B cell (primary cell): ENCODE results near the gene LRRC55. TPM values are rescaled to one million over a fixed set of nuclear protein-coding genes. Genes with fewer than 3 reads are reported as not detected.

Experiments used
- ATAC-seq: fragments of 200-7000 bp; cut with Tn5 transposase; one replicate; pipeline ENCODE4 v1.10.0; 2021; ENCODE audit warnings: low read depth, mild to moderate bottlenecking, moderate number of reproducible peaks, moderate library complexity
- CTCF ChIA-PET: fragments of 350-600 bp; sonication (Branson Sonifier 250); formaldehyde crosslinking; loops from one replicate; lab custom pipeline; 2021; ENCODE audit warnings: antibody characterized with exemption, inconsistent platforms; lab: Charles Lee
- POLR2A ChIA-PET: fragments of 350-600 bp; sonication (Branson Sonifier 250); formaldehyde crosslinking; loops from one replicate; lab custom pipeline; 2021; ENCODE audit warnings: antibody characterized with exemption; lab: Charles Lee
- DNase-seq: peaks from one replicate; pipeline ENCODE4 v3.0.0; 2013
- H2AFZ ChIP-seq: 2 replicates; pipeline ENCODE4 v1.6.1; 2012; ENCODE audit warnings: mild to moderate bottlenecking, low read depth, low read length; ENCODE audit not compliant: insufficient read depth, poor library complexity, severe bottlenecking
- H3K27ac ChIP-seq, 2 donors: 1 replicate in 1 of 2; 2 replicates in 1 of 2; pipeline ENCODE4 v1.5.1; 2012 to 2013; ENCODE audit warnings: low read length in 2 of 2, mild to moderate bottlenecking in 2 of 2, moderate library complexity in 1 of 2
- H3K27me3 ChIP-seq, 4 experiments: fragments of 200-600 bp in 1 of 4; sonication (generic) in 1 of 4; replicated peaks in 1 of 4; 1 replicate in 2 of 4; 2 replicates in 2 of 4; pipeline versions ENCODE4 v1.6.1 to v1.7.0; 2013 to 2016; ENCODE audit warnings: low read length in 3 of 4, mild to moderate bottlenecking in 2 of 4, mixed read lengths in 1 of 4, moderate library complexity in 1 of 4; ENCODE audit not compliant: insufficient read depth in 4 of 4, control insufficient read depth in 3 of 4; ENCODE audit errors: control extremely low read depth in 1 of 4
- H3K36me3 ChIP-seq, 2 experiments: replicated peaks in 1 of 2; 1 replicate in 1 of 2; 2 replicates in 1 of 2; pipeline versions ENCODE4 v1.6.1 to v1.7.1; 2013; ENCODE audit warnings: low read length in 1 of 2; ENCODE audit not compliant: insufficient read depth in 2 of 2, control insufficient read depth in 1 of 2; ENCODE audit errors: control extremely low read depth in 1 of 2, extremely low read depth in 1 of 2
- H3K4me1 ChIP-seq, 2 donors: fragments of 200-600 bp in 1 of 2; sonication (generic) in 1 of 2; 1 replicate in 1 of 2; 2 replicates in 1 of 2; pipeline versions ENCODE4 v1.5.1 to v1.6.1; 2013 to 2017; ENCODE audit warnings: low read length in 2 of 2; ENCODE audit not compliant: control insufficient read depth in 2 of 2, insufficient read depth in 2 of 2
- H3K4me2 ChIP-seq: replicated peaks from 2 replicates; pipeline ENCODE3; 2012; ENCODE audit warnings: mild to moderate bottlenecking, low read depth, low read length; ENCODE audit not compliant: poor library complexity, severe bottlenecking
- H3K4me3 ChIP-seq, 5 experiments: fragments of 200-600 bp in 1 of 5; sonication (generic) in 1 of 5; 1 replicate in 3 of 5; 2 replicates in 2 of 5; pipeline versions ENCODE4 v1.5.1 to v1.7.0; 2011 to 2016; ENCODE audit warnings: low read length in 4 of 5, mild to moderate bottlenecking in 4 of 5, low read depth in 2 of 5, control low read depth in 1 of 5, moderate library complexity in 1 of 5; ENCODE audit not compliant: insufficient read depth in 1 of 5; ENCODE audit errors: control extremely low read depth in 1 of 5, extremely low read depth in 1 of 5
- H3K79me2 ChIP-seq: fragments of 200-600 bp; sonication (generic); one replicate; pipeline ENCODE4 v1.6.0; 2016; ENCODE audit warnings: low read length; ENCODE audit not compliant: control insufficient read depth, insufficient read depth
- H3K9ac ChIP-seq: fragments of 200-600 bp; sonication (generic); 2 replicates; pipeline ENCODE4 v1.6.1; 2017; ENCODE audit warnings: mild to moderate bottlenecking, low read length, moderate library complexity
- H3K9me3 ChIP-seq, 3 donors: one replicate each; pipeline versions ENCODE4 v1.6.1 to v1.7.1; 2013; ENCODE audit warnings: low read length in 2 of 3; ENCODE audit not compliant: control insufficient read depth in 2 of 3, insufficient read depth in 1 of 3; ENCODE audit errors: control extremely low read depth in 1 of 3
- H4K20me1 ChIP-seq: 2 replicates; pipeline ENCODE4 v1.6.0; 2012; ENCODE audit warnings: mild to moderate bottlenecking, low read length; ENCODE audit not compliant: insufficient read depth, control insufficient read depth, poor library complexity, severe bottlenecking
- H3K27ac Mint-ChIP-seq: one replicate; pipeline ENCODE4 v1.8.0; 2021; ENCODE audit warnings: mixed read lengths
- H3K27me3 Mint-ChIP-seq: one replicate; pipeline ENCODE4 v1.8.0; 2021; ENCODE audit warnings: mixed read lengths
- H3K4me1 Mint-ChIP-seq: one replicate; pipeline ENCODE4 v1.8.0; 2021; ENCODE audit warnings: mixed read lengths
- H3K4me3 Mint-ChIP-seq: one replicate; pipeline ENCODE4 v1.8.0; 2021; ENCODE audit warnings: mixed read lengths
- H3K9me3 Mint-ChIP-seq: one replicate; pipeline ENCODE4 v1.8.0; 2022; ENCODE audit warnings: mixed read lengths; ENCODE audit not compliant: insufficient read depth
- CTCF ChIP-seq: fragments of 200-600 bp; IDR thresholded peaks from one replicate; pipeline ENCODE4 v1.8.0; 2022; ENCODE audit warnings: antibody characterized with exemption, mild to moderate bottlenecking
- EZH2 ChIP-seq: IDR thresholded peaks from 2 replicates; pipeline ENCODE4 v1.6.1; 2012; ENCODE audit warnings: borderline replicate concordance, low read depth, mild to moderate bottlenecking, moderate library complexity, low read length; ENCODE audit not compliant: insufficient read depth, poor library complexity, severe bottlenecking
- WGBS: methylation state at CpG from one replicate; pipeline ENCODE4 v1.1.5; 2013; ENCODE audit warnings: missing lambda C conversion rate; ENCODE audit not compliant: insufficient coverage; 5-methylcytosine and 5-hydroxymethylcytosine counted together
- intact Hi-C: fragments of 100-400 bp; cut with micrococcal nuclease; formaldehyde crosslinking; loops from one replicate; pipeline ENCODE4 v1.10.0; 2022
- polyA plus RNA-seq: library from polyadenylated mRNA; depleted of rRNA; stranded (reverse); fragments of >200 nt; gene quantifications from 2 replicates; pipeline ENCODE4 v1.2.3, GENCODE V29; 2012
- total RNA-seq, 2 donors: library from RNA; stranded (reverse); fragments of 120-200 nt in 1 of 2; gene quantifications; 1 replicate in 1 of 2; 2 replicates in 1 of 2; pipeline versions ENCODE4 v1.2.3 to v1.2.4, GENCODE V29; 2013 to 2022

Gene LRRC55
- total and polyA plus RNA-seq, 2 donors (not counting 1 experiment from before 2014, with no cell fraction given), result not detected

GRCh38 chr11:57240007-57240406 is 58.3 kb downstream of the LRRC55 start:
- no peaks in the 10 kb centered on the region for H3K79me2 ChIP-seq
- no peak overlapping the region for H2AFZ ChIP-seq
- H3K9me3 ChIP-seq, result peaks cover 0 to 7% (median 0%) of the 10 kb centered on the region in 3 donors
- WGBS, result 67% methylated on average over 1 of the region's 2 CpGs
- peaks cover 0 to 4% of the 10 kb centered on the region in 2 donors for H3K4me1 ChIP-seq
- H3K36me3 ChIP-seq, result no peaks in the 10 kb centered on the region
- peaks cover 5% of the 10 kb centered on the region for H3K4me1 Mint-ChIP-seq
- POLR2A ChIA-PET, result no interaction called here
- no peak overlapping the region for H3K4me3 ChIP-seq
- no peak for DNase-seq
- CTCF ChIA-PET, result interaction anchor here (1.9 kb wide), 1 partner anchor 9 kb away, joined by 11 read pairs; no protein-coding TSS in a partner anchor
- no peaks in the 10 kb centered on the region for H3K9me3 Mint-ChIP-seq
- no peak for ATAC-seq
- no peak overlapping the region for H3K27ac ChIP-seq
- no peak overlapping the region for H3K4me3 Mint-ChIP-seq
- intact Hi-C loops, result no loop called here
- no peak overlapping the region for H3K9ac ChIP-seq
- TF ChIP-seq EZH2 (no peak), CTCF (no peak)
- peaks cover 43% of the 10 kb centered on the region for H3K27me3 Mint-ChIP-seq
- H3K27me3 ChIP-seq, result peaks cover 0 to 21% (median 0%) of the 10 kb centered on the region in 4 experiments
- no peaks in the 10 kb centered on the region for H4K20me1 ChIP-seq
- no peak overlapping the region for H3K27ac Mint-ChIP-seq
- H3K4me2 ChIP-seq, result no peak overlapping the region

GRCh38 chr11:57240757-57241156 is 59.0 kb downstream of the LRRC55 start:
- Histone ChIP-seq H3K9ac (no peak overlapping the region), H2AFZ (no peak overlapping the region), H3K36me3 (no peaks in the 10 kb centered on the region), H3K4me3 (no peak overlapping the region), H3K27ac (no peak overlapping the region), H3K79me2 (no peaks in the 10 kb centered on the region), H3K9me3 (peaks cover 0 to 7% (median 0%) of the 10 kb centered on the region in 3 donors), H3K27me3 (peaks cover 0 to 17% (median 0%) of the 10 kb centered on the region in 4 experiments), H3K4me1 (peaks cover 0 to 4% of the 10 kb centered on the region in 2 donors), H3K4me2 (no peak overlapping the region), H4K20me1 (no peaks in the 10 kb centered on the region)
- Mint-ChIP-seq H3K27me3 (peaks cover 35% of the 10 kb centered on the region), H3K9me3 (no peaks in the 10 kb centered on the region), H3K4me3 (no peak overlapping the region), H3K27ac (no peak overlapping the region), H3K4me1 (peaks cover 7% of the 10 kb centered on the region)
- no peak for TF ChIP-seq CTCF
- TF ChIP-seq EZH2, result no peak
- POLR2A ChIA-PET, result no interaction called here
- ATAC-seq (no peak), DNase-seq (no peak)
- CTCF ChIA-PET, result interaction anchor here (1.9 kb wide), 1 partner anchor 8 kb away, joined by 11 read pairs; no protein-coding TSS in a partner anchor
- WGBS, result 36% methylated on average over 5 of the region's 5 CpGs
- intact Hi-C loops, result no loop called here

Other genes with a start within 250 kb of the LRRC55 start
- gene OR5AK2, start 193.0 kb upstream of the LRRC55 start, total RNA-seq, result not detected in 2 replicates
- gene OR5AK2, start 193.0 kb upstream of the LRRC55 start, polyA plus RNA-seq, result not detected in 2 replicates
- gene APLNR, start 55.3 kb downstream of the LRRC55 start, total RNA-seq, result not detected in 2 replicates
- not detected in 2 replicates for gene APLNR, start 55.3 kb downstream of the LRRC55 start, polyA plus RNA-seq
- 8.1 and 12.2 TPM in 2 replicates for gene TNKS1BP1, start 143.0 kb downstream of the LRRC55 start, total RNA-seq
- gene TNKS1BP1, start 143.0 kb downstream of the LRRC55 start, polyA plus RNA-seq, result 2.2 and 2.9 TPM in 2 replicates
- gene SSRP1, start 153.9 kb downstream of the LRRC55 start, total RNA-seq, result 63.8 and 66.6 TPM in 2 replicates
- 40.9 and 49.3 TPM in 2 replicates for gene SSRP1, start 153.9 kb downstream of the LRRC55 start, polyA plus RNA-seq
- gene P2RX3, start 156.4 kb downstream of the LRRC55 start, total RNA-seq, result not detected in 2 replicates
- gene P2RX3, start 156.4 kb downstream of the LRRC55 start, polyA plus RNA-seq, result not detected in 2 replicates
- gene PRG3, start 199.2 kb downstream of the LRRC55 start, total RNA-seq, result not detected in 2 replicates
- not detected in 2 replicates for gene PRG3, start 199.2 kb downstream of the LRRC55 start, polyA plus RNA-seq
- not detected in 2 replicates for gene PRG2, start 208.7 kb downstream of the LRRC55 start, total RNA-seq
- gene PRG2, start 208.7 kb downstream of the LRRC55 start, polyA plus RNA-seq, result 0.07 and 0.52 TPM in 2 replicates
- 19.3 and 20.9 TPM in 2 replicates for gene SLC43A3, start 245.2 kb downstream of the LRRC55 start, total RNA-seq
- 7.6 and 8.0 TPM in 2 replicates for gene SLC43A3, start 245.2 kb downstream of the LRRC55 start, polyA plus RNA-seq